GM19193 (cell line): Measurements from ENCODE around the gene ROR2.

Experiments
- POLR2A ChIP-seq: IDR thresholded peaks from 4 replicates; pipeline ENCODE4 v1.6.1; 2011; ENCODE audit not compliant: insufficient read depth, insufficient read length; ENCODE audit errors: extremely low read depth

Gene ROR2

DNA sequence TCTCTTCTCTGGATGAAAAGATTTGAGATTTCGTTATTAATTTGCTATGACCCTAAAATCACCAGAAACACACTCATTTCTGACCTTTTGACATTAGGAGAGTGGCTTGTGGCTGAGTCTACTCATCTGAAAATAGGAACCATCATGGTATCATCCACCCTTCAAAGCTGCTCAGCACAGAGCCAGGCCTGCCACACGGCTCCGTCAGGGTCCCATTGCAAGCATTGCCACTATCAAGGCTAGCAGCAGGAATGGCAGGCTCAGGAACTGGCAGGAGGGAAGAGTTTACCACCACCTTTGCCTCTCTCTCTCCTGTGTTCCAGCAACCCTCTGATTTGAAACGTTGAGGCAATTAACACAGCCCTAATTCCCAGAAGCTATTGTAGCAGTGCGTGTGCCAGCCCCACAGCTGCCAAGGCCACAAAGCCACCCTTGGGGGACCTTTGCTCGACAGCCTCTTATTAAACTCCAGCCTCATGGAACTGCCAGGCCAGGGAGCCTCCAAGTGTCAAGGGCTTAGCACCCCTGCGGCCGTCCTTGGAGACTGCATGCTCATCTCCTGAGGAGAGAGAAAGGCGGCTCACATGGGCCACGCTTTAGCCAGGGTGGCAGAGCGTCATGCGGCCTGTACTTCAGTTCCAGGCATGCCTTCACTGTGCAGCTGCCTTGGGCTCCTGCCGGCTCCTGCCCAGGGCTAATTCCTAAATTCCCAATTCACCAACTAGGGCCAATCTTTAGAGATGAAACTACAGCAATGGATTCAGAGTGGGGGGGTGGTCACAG, 145.9 kb downstream of the ROR2 start:
- TF ChIP-seq POLR2A, result no peak

DNA sequence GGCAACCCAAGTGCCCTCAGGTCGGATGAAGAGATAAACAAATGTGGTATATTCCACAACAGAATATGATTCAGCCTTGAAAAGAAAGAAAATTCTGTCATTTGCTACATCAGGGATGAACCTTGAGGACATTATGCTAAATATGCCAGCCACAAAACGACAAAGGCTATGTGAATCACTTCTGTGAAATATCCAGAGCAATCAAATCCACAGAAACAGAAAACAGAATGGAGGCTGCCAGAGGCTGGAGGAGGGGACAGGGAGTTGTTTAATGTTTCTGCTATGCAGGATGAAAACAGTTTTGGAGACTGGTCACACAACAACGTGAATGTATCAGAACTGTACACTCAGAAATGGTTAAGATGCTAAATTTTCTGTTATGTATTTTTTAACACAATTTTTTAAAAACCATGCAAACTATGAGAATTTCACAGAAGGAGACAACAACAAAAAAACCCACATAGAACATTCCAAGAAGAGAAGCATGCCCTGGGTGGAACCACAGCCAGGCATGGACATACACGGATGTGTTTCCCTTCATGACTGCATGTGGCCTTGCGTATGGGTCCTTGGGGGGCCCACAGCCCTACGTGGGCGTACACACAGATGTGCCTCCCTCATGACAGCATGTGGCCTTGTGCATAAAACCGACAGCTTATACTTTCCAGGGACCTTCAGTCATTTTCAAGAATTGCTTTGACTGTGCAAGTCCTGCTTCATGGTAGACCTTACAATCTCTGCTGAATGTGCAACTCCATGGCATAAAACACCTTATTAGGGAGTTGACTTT, 146.7 kb downstream of the ROR2 start:
- no peak for TF ChIP-seq POLR2A

DNA sequence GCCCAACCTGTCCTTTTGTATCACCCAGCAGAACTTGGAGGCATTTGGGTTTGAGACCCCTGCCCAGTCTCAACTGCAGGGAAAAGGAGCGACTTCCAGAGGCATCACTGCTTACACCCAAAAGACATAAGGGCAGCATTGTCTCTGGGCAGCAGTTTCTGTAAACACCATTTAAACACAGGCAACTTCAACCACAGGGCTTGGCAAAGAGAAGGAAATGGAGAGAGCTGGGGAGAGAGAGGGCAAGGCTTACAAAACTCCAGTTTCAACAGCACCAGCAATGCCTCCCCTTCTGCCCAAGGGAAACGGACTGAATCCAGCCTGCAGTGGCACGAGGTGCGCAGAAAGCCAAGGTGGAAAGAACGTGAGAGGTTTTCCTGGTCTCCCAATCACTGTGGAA, 147.6 kb downstream of the ROR2 start:
- no peak for TF ChIP-seq POLR2A

GRCh38 chr9:91800473-91801030, 149.5 kb downstream of the ROR2 start:
- no peak for TF ChIP-seq POLR2A

DNA sequence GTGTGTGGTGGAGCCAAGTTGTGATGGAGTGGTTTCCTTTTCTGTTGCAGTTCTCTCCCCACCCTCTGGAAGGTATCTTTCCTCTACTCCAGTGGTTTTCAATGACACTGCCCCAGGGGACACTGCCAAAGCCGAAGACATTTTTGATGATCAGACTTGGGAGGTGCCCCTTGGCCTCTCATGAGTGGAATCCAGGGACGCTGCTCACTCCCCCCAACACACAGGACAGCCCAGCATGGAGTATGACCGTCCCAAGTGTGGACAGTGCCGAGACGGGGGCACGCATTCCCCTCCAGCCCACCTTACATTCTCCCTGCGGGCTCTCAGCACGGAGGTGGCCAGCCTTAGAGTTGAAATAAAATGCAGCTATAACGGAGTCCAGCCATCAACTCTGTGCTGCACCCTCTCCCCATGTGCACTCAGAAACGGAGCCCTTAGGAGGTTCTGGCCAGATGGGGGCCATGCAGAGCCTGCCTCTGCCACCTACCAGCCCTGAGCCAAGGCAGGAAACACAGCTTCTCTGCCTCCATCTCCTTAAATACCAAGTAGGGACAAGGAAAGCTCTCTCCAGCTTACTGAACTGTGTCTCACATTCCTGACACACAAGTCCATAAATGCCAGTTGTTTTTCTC, 150.8 kb downstream of the ROR2 start:
- TF ChIP-seq POLR2A, result no peak

DNA sequence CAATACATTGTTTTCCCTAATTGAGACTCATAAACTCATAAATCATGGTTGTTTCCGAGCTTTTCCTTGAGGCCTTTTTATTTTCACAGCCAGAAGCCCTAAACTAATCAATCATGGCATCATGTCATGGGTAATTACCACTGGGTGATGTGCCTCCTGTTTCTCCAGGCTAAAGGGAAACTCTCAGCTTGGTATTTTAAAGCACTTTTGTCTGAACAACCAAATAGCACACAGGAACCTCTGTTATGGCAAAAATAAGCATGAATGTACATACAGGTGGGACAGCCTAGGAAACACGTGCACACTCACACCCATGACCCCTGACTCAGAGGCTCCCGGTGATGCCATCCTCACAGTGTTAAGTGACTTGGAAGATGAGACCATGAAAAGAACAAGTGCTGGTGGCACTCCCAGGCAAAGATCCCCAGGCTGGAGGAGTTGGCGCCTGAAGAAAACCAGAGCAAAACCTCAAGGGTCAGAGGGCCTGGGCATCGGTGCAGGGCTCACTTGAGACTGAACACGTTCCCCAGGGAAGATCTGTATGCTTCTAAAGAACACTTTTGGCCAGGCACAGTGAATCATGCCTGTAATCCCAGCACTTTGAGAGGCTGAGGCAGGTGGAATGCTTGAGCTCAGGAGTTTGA, 154.3 kb downstream of the ROR2 start:
- TF ChIP-seq POLR2A, result no peak

DNA sequence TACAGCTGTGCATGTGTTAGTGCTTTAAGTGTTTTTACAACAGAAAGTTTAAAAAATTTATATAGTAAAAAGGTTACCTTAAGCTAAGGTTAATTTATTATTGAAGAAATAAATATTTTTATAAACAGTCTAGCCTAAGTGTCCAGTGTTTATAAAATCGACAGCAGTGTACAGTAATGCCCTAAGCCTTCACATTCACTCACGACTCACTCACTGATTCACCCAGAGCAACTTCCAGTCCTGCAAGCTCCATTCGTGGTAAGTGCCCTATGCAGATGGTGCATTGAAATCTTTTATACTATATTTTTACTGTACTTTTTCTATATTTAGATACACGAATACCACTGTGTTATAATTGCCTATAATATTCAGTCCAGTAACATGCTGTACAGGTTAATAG, 159.1 kb downstream of the ROR2 start:
- TF ChIP-seq POLR2A, result no peak

- TF ChIP-seq POLR2A, result no peak
Observed at GRCh38 chr9:91789941-91790340, 160.1 kb downstream of the ROR2 start.

DNA sequence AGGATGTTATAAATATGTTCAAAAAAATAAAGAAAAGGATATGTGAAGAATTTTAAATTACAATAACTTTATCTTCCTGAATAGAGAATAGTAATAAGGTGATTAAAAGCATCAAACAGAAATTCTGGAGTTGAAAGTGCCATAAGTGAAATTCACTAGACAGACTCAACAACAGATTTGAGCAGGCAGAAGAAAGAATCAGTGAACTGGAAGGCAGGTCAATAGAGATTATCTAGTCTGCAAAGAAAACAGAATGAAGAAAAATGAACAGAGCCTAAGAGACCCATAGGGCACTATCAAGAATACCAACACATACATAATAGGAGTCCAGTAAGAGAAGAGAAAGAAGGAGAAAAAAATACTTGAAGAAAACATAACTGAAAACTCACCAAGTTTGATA, 162.1 kb downstream of the ROR2 start:
- TF ChIP-seq POLR2A, result no peak

- TF ChIP-seq POLR2A, result no peak
Observed at GRCh38 chr9:91786132-91786896, 163.7 kb downstream of the ROR2 start.

DNA sequence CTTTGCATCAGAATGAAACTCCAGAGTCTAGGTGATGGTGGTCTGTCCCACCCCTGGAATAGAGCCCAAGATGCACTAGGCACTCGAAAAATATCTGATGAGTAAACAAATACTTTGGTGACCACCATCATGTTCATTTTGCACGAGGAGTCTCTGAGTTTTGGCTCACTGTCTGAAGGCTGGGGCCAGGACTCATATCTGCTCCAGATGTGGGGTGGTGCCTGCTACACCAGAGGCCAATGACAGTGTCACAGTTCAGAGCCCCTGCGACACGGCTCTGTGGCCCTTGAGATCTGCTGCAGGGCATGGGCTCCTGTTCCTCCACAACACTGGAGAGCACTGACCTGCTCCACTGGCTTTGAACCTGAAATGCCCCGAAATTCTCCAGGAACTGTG, 164.6 kb downstream of the ROR2 start:
- no peak for TF ChIP-seq POLR2A

GRCh38 chr9:91784673-91785446, 165.2 kb downstream of the ROR2 start:
- TF ChIP-seq POLR2A, result no peak

DNA sequence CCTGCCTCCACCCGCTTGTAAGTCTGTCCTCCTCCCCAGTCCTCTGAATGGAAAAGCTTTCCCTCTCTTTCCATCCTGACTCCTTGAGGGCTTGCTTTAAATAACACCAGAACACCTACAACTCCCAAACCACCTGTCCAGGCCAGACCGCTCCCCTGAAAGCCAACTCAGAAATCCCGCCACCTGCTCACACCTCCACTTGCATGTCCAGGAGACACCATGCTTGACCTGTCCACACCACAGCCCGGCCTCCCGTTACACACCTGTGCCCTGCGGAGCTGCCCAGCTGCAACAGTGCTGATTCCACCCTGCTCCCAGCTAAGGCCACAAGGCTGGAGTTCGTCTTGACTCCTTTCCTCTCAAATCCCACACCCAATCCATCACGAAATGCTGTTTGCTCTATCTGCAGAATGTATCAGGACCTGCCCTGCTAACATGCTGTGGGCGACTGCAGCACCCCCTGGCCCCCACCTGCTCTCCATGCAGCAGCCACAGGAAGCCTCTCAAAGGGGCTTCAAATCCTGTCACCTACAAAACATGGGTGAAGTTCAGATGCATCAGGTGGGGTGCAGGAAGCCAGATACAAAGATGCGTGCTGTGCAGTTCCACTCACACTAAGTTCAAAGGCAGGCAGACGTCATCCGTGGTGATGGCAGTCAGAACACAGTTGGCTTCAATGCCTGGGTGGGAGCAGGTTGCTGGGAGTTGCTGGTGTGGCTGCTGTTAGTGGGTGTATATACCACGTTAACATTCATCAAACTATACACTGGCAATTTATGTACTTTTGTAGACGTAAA, 166.0 kb downstream of the ROR2 start:
- TF ChIP-seq POLR2A, result no peak
